Stimulated activated CD8-positive, alpha-beta memory T cell treated with anti-CD3 and anti-CD28 coated beads, Interleukin-15, amount 100 ng/mL, for 4 hours (primary cell): ENCODE data around the gene TRDMT1.
"Not testable (repeated sequence)": the region's sequence is repeated elsewhere in the genome, so short reads cannot be mapped to it uniquely, and the experiment has no call there.

Experiments used
- DNase-seq, 2 donors: peaks; one replicate each; pipeline ENCODE4 v3.0.0-alpha.2; 2020; ENCODE audit warnings: low read depth in 2 of 2

The TRDMT1 gene

DNA sequence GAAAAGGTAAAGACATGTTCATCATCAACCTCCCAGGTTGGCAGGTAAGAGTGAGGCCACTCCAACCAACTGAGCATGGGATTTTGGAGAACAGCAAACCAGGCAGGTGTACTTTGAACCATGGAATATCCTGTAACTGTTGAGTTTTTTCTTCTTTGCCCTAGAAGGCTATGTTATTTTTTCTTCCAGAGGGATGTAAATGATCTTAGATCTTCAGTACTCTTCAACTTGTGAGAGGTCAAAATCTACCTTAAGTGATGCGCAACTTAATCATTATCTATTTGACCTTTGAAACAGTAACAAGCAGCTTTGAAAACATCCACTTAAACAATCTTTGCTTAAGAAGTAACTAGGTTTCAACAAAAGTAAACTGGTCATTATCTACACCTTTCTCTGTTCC lies 71.7 kb downstream of the TRDMT1 start, which contains the start of gene CUBN:
Gene CUBN, minus strand, starts transcription at position 71 of the 400 bp plus-strand sequence. Its CDS starts 46 bp downstream, at position 25.
- no peak for DNase-seq

DNA sequence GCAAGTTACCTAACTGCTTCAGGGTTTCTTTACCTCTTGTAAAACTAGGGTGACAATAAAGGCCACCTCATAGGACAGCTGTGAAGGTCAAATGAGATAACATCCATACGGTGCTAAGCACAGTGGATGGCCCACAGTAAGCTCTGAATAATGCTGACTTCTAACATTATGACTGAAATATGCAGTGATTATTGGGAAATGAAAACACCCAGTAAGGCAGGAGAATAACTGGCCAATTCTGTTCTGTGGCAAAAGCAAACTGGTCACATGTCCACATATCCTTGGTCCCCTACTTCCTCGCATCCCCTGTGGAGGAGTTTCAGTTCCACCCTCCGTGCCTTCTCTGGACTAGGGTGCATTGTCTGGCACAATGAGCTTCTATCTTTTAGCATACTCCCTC lies 73.2 kb downstream of the TRDMT1 start:
- DNase-seq = no peak

DNA sequence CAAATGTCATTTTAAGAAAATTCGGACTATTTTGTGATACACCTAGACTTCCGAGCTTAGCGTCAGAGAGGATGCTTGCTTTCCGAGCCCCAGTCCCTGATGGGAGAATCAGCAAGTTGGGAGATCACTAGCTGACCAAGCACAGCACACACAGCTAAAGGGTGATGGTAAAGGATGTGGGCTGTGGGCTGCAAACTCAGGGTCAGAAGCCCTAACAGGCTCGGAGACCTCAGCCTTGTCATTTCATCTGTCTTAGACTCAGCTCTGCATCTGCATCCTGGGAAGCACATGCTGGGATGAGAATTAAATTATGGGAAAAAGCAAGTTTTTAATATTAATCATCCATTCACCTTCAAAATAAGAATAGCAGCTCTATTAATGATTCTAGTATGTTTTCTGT lies 75.1 kb downstream of the TRDMT1 start:
- DNase-seq = no peak

DNA sequence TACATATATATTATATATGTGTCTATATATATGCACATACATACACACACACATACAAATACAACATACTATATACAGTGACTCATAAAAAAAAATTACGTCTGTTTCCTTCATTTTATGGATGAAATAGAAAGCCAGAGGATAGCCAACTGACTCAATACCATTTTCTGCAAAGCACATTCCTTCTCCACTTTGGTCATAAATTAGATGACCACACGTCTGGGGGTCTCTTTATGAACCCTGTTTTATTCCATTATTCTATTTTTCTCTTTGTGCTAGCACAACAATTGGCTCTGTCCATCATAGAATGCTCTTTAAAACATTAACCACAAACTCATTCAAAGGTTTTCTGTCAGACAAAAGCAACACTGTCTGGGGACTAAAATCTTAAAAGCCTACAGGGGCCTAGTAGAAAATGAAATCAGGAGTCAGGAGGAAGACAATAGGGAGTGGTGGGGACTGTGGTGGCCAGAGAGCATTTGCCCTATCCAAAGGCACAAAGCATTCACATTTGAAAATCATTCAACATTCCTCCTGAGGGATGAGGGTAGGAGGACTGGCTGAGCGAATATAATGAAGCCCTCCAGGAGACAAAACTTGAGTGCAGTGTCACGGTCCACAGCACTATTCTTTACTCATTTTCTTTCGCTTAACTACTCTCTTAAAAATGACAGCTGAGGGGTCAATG lies 76.1 kb downstream of the TRDMT1 start:
- no peak for DNase-seq

DNA sequence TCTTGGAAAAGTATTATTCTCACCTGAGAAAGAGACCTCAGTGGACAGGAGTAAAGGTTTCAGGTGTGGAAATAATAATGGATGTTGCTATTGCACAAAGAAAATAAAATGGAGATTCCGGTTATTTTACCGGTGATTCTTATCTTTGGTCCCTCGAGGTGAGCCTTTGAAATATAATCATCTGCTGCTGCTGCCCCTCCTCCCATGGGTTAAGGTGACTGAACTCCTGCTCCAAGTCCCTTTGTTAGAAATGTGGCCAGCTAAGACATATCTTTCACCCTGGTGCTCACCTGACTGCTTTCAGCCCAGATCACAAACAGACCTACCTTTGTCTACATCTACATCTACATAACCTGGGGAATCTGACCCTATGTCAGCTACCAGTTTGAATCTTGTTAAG lies 77.5 kb downstream of the TRDMT1 start:
- no peak for DNase-seq

DNA sequence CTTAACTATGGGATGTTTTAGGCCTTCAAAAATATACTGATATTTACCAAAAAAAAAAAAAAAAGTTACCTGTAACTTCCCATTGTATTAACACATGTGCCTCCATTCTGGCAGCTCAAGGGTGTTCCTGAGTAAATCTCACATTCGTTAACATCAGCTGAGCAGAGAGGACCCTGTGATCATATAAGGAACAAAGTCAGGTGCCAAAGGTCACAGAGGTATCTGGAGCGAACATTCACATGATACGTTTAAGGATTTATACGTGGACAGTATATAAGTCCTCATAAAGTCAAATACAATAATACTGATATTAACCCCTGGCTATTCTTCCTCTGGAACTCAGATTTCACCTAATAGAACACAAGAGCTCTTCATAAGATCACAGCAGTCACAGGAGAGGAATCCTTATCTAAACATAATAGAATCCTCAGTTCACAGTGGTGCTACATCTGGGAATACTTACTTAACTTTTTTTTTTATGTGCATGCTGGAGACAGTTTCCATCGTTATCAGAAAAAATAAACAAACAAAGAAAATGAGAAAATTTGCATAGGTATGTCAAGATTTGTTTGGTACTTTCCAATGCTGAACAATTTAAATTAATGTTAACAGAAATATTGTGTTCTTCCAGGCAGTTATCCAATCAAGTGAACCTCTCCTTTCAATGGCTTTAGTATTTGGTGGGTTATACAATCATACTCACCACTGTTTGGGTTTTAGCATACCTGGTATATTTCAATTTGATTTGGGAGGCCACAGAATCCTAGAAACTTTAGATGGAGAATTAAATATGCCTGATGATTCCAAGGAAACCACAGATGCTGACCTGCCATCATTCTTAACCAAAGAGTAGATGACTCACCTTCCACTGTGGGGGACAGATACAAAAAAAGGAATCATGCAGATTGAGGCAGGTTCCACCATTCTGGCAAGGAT lies 78.5 kb downstream of the TRDMT1 start:
- DNase-seq = no peak

DNA sequence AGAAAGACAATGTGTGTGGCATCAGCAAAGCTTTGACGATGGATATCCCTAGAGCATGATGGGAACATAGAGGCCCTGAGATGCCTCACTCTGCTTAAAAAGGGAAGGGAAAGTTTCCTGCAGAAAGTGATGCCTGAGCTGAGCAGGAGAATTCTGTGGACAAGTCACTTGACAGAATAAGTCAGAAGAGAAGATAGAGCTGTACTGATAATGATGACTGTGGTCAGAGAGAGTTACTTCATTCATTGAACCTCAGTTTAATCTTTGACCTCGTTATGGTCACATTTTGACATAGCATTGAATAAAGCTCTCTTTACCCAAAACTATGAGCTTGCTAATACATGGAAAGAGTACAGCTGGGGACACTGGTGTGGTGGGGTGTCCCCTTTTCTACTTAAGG lies 79.4 kb downstream of the TRDMT1 start:
- no peak for DNase-seq

DNA sequence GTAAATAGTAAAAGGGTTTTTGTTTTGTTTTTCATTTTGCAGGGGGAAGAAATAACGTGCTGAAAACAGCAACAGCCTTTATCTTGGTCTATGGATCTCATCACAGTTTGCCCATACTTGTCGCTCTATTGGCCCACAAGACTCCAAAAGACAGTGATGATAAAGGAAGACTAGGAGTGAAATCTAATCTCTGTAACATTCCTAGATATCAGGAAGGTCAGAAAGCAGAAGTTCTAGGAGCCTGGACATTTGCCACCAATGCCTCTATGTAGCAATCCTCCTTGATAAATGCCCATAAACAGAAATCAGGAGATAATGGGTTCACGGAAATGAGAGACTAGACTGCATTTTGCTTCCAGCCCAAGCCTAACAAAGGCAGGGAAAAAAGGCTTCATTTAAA lies 80.8 kb downstream of the TRDMT1 start:
- DNase-seq = no peak

DNA sequence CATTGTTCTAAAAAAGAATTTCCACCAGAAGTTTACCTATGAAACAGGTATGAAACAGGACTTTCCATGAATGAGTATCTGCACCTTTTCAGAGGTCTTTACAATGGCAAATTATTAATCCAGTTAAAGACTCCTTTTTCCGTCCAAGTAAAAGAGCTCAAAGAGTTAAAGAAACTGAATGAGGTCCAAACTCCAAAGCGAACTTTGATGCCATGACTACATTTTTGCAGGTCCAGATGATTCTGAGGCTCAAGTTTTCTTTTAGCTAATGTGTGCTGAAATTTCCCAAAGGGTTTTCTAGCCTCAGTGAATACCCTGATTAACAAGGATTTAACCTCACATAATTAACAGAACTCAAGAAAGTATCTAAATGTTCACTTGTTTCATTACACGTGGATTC lies 81.6 kb downstream of the TRDMT1 start:
- DNase-seq = no peak

DNA sequence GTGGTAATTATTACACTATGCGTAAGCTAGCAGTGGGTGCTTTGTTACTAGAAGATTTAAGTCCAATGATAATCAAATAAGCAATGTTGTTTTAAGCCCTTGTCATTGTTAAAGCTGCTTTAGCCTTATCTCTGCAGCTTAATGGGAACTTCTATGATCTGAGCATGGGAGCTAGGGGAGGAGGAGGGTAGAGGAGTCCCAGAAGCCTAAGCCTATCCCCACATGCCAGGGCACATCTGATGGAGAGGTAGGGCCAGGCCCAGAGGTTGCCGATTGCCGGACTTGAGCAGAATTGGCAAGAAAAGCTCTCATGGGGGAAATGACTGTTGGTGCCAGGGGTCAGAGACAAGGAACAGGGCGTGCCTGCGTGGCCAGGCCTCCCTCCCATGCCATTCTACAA lies 85.3 kb downstream of the TRDMT1 start:
- no peak for DNase-seq

DNA sequence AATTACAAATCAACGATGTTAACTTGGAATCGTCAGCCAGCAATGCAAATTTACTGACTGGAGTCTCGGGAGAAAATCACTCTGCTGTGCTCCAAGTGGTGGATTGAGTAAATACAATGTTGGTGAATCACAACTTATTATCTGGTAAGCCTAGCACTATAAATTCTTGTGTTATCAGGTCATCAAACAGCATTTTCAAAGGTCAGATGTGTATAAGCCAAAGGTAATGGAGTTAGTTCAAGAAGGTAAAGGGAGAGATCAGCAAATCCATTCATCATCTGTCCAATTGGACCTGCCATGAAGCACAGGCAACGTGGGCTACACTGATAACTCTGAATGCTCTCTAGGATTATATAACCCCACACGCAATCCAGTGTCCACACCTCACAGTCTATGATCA lies 85.8 kb downstream of the TRDMT1 start:
- DNase-seq = no peak

DNA sequence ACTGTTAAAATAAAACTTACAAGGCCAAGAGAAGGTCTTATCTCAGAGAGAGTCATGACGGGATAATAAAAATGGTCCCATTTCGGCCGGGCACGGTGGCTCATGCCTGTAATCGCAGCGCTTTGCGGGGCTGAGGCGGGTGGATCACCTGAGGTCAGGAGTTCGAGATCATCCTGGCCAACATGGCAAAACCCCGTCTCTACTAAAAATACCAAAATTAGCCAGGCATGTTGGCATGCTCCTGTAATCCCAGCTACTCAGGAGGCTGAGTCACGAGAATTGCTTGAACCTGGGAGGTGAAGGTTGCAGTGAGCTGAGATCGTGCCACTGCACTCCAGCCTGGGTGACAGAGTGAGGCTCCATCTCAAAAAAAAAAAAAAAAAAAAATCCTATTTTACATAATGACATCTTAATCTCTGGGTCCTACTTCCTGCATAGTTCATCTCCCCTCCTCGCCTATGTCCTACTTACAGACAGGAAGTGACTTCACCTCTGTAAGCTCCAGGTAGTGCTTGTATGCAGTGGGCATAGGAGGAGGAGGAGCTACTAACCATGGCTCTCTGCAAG lies 86.5 kb downstream of the TRDMT1 start:
- not testable (repeated sequence) for DNase-seq

DNA sequence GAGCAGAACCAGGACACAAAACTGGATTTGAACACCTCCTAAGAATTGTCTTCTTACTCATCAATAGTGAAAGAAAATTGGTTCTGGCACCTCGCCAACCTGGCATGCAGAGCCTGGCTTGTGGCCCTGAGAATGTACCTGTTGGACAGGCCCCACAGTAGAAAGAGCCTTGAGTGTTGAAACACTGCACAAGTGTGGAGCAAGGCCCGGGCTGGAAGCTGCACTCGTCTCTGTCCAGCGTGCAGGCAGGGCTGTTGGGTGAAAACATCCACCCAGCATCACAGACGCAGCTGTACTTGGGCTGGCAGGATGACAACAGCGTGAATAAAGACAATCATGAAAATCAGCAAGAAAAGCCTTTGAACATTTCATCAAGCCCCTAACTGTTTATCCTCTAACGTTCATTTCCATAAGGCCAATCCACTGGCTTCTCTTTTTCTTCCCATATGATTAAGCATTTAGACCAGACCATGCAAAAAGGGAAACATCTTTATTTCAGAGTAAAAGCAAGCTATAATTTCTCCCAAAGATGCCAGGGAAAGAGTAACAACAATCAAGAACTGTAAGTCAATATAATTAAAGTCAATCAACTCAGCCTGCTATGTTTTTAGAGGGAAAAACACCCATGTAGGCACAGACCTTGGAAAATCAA lies 87.5 kb downstream of the TRDMT1 start:
- no peak for DNase-seq

DNA sequence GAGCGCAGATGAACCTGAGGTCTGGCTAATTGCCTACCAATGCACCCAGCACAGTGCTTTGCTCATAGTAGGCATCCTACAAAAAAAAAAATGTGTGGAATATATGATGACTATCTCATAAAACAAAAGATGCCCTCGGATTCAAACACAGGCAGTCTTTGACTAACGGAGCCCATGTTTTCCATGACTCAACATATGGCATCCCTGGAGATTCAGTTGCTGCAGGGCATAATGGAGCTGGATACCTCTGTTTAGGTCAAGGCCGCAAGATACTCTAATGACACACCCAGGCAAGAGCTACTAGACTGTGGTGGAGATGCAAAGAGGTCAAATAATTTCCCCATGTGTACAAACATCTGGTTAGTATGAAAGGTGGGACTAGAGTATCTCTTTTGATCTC lies 88.1 kb downstream of the TRDMT1 start:
- DNase-seq = no peak

DNA sequence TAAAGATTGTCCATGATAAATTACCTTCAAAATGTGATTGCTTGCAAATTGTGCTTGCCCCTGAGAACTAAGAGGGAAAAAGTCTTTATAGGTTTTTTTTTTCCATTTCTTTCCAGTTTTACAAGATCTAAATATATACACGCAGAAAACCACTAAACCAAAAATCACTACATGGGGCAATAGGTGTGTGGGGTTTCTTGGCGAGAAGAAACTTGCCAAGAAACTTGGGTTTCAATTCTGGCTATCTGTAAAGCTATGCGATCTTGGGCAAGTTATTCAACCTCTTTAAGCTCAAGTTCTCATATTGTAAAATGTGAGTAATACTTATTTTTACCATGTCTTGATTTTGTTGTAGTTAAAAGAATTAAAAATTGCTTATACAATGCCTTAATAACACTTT lies 88.9 kb downstream of the TRDMT1 start:
- DNase-seq = no peak

DNA sequence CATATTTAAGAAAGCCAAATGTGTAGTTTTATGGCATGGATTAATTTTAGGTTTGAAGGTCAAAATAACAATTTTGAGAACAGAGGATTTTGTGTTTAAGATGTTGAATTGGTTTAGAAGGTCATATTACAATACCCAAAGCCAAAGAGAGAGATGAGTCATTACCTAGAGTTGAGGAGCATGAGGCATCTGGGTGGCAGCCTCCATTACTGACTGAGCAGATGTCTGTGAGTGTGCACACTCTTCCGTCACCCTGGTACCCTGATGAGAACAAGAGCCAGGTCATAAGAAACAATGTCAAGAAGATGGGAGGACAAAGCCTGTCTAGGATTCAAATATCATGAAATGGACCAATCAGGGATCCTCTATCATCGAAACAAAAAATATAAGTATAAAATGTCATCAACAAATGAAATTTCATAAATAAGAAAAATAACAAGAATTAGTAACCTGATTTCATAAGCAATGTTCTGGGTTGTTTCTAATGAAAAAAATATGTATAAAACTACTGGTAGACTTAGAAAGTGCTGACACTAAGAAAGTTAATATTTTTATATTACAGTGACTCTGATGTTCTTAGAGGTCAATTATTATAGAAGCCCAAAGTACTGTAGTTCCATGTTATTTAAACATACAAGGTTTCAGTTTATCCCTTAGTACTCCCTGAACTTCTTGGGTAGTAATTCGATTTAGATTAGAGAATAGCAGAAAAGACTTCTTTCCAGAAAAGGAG lies 91.8 kb downstream of the TRDMT1 start:
- DNase-seq = no peak

DNA sequence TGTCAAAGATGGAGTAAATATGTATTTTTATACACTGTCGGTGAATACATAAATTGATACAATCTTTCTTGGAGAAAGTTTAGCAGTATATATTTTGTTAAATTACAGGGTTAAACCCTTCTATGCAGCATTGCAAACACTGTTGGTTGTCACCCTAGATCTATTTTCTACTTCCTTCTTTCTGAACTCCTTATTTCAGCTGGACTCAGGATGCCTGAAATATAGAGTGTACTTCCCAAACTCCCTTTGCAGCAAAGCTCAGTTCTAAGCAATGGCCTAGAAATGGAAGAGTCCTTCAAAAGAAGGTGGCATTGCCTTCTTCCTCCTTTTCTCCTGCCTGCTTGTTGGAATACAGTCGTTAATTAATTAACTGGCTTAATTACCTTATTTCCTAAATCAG lies 92.4 kb downstream of the TRDMT1 start:
- no peak for DNase-seq

DNA sequence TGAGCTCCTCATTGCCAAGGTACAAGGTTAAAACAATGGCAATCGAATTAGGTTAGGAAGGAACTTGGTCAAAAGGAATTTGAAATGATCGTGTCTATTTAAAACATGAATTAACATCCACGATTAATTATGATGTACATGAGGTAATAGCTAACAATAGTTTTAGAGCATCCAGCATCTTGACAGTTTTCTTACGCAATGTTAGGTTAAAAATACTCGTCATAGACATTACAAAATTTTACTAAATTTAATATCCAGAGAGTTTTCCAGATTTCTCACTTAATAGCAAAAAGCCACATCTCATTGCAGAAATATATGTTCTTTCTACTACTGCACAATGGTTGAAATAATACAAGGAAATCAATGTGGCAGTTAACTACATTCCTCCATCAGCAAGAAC lies 94.5 kb downstream of the TRDMT1 start:
- DNase-seq = no peak

DNA sequence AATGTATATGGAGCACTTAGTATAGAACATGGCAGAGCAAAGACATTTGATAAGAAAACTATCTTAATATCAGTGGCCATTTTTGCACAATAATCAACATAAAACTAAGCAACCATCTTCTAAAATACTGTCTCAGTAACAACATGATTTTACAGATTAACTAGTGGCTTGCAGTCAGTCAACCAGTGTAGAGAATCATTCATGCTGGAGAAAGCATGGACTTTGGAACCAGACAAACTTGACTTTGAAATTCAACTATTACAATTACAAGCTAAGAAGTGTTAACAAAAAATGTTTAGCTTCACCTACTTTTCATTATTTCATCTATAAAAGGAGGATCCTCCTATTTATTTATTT lies 99.6 kb downstream of the TRDMT1 start:
- no peak for DNase-seq

DNA sequence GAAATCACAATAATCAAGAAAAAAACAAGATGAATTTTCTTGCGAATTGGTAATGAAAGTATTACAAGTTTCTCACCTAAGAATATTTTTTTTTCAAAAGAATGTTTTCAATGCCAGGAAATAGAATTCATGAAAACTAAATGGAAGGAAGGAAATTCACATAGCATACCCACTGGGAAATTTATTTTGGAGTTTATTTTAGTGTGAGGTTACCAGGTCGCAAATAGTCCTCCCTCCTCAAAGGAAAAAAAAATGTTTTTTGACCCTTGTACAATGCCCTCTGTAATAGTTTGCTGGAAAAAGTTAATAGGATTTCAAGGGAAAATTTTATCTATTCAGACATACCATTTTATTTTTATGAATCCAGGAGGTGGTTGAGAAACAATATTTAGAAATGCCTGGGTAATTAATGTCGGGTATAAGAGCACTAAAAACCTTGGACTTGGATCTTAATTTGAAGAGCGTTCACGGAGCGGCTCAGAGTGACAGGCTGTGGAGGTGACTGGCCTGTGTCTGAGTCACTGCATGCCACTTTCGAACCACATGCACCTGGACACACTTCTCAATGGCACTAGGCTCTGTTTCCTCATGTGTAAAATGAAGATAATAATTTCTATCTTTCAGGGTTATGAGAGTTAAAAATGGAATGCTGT lies 100.1 kb downstream of the TRDMT1 start:
- DNase-seq = no peak

DNA sequence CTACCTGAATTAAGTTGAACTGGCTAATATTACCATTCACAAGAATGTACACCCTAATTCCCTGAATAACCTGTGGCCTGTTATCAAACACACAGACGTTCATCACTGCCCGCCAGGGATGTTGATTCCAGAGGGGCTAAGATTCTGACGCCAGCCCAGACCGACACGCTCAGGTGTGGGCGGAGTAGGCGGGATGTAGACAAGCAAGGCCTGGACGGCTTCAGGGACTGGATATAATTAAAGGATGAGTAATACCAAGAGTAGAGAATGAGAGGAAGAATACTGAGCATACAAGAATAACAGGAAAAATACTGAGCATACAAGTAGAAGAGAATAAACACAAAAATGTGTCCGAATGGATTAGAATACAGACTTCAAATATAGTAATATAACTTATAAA lies 100.9 kb downstream of the TRDMT1 start:
- DNase-seq = no peak
